SK-N-SH treated with all-trans-retinoic acid at 6 μM for 48 hours (cell line): ENCODE data around the gene GNAZ.

Experiments
- ATAC-seq: fragments of 200-7000 bp; cut with Tn5 transposase; 3 replicates; pipeline ENCODE4 v1.9.1; 2020; ENCODE audit warnings: mild to moderate bottlenecking, moderate library complexity
- ARNTL ChIP-seq: fragments of 450-650 bp; formaldehyde crosslinking; IDR thresholded peaks from 2 replicates; pipeline ENCODE4 v1.5.0; 2020; ENCODE audit warnings: low read depth, mild to moderate bottlenecking, moderate library complexity, borderline replicate concordance
- CSDC2 ChIP-seq: fragments of 250-450 bp; sonication (Bioruptor Pico); IDR thresholded peaks from 2 replicates; pipeline ENCODE4 v1.5.0; 2020; ENCODE audit warnings: mild to moderate bottlenecking, moderate library complexity
- ESRRG ChIP-seq: fragments of 250-450 bp; sonication (Bioruptor Pico); IDR thresholded peaks from 2 replicates; pipeline ENCODE4 v1.6.1; 2021; ENCODE audit warnings: mild to moderate bottlenecking
- GLIS3 ChIP-seq: fragments of 250-450 bp; sonication (Bioruptor Pico); IDR thresholded peaks from 2 replicates; pipeline ENCODE4 v1.5.0; 2020; ENCODE audit warnings: mild to moderate bottlenecking, moderate library complexity
- ISL1 ChIP-seq: fragments of 250-450 bp; sonication (Bioruptor Pico); IDR thresholded peaks from 2 replicates; pipeline ENCODE4 v2.1.2; 2022; ENCODE audit warnings: mild to moderate bottlenecking, moderate library complexity
- OSR1 ChIP-seq: fragments of 250-450 bp; sonication (Bioruptor Pico); IDR thresholded peaks from 2 replicates; pipeline ENCODE4 v1.8.0; 2022; ENCODE audit warnings: moderate library complexity, mild to moderate bottlenecking, inconsistent platforms
- PPARA ChIP-seq: fragments of 250-450 bp; sonication (Bioruptor Pico); IDR thresholded peaks from 2 replicates; pipeline ENCODE4 v1.5.0; 2020; ENCODE audit warnings: mild to moderate bottlenecking, borderline replicate concordance
- SNAI2 ChIP-seq: fragments of 250-450 bp; sonication (Bioruptor Pico); IDR thresholded peaks from 2 replicates; pipeline ENCODE4 v1.5.0; 2020; ENCODE audit warnings: mild to moderate bottlenecking, moderate library complexity
- TCF4 ChIP-seq: fragments of 250-450 bp; sonication (Bioruptor Pico); IDR thresholded peaks from 2 replicates; pipeline ENCODE4 v1.8.0; 2021; ENCODE audit warnings: mild to moderate bottlenecking, moderate library complexity, borderline replicate concordance
- TOX ChIP-seq: fragments of 250-450 bp; sonication (Bioruptor Pico); IDR thresholded peaks from 2 replicates; pipeline ENCODE4 v1.8.0; 2021; ENCODE audit warnings: mild to moderate bottlenecking, moderate library complexity, borderline replicate concordance
- ZC3H10 ChIP-seq: fragments of 250-450 bp; sonication (Bioruptor Pico); IDR thresholded peaks from 2 replicates; pipeline ENCODE4 v1.5.1; 2021; ENCODE audit warnings: mild to moderate bottlenecking, moderate library complexity
- ZFP3 ChIP-seq: fragments of 250-450 bp; sonication (Bioruptor Pico); IDR thresholded peaks from 2 replicates; pipeline ENCODE4 v1.5.0; 2020; ENCODE audit warnings: mild to moderate bottlenecking, moderate library complexity
- ZFP30 ChIP-seq: fragments of 450-650 bp; formaldehyde crosslinking; IDR thresholded peaks from 2 replicates; pipeline ENCODE4 v1.5.0; 2022; ENCODE audit warnings: mild to moderate bottlenecking, moderate library complexity
- ZNF565 ChIP-seq: fragments of 450-650 bp; formaldehyde crosslinking; conservative IDR thresholded peaks from 2 replicates; pipeline ENCODE4 v1.5.0; 2020; ENCODE audit warnings: low read depth, mild to moderate bottlenecking, moderate library complexity
- ZNF70 ChIP-seq: fragments of 450-650 bp; formaldehyde crosslinking; IDR thresholded peaks from 2 replicates; pipeline ENCODE4 v1.5.0; 2020; ENCODE audit warnings: mild to moderate bottlenecking, moderate library complexity
- ZNF8 ChIP-seq: fragments of 450-650 bp; formaldehyde crosslinking; IDR thresholded peaks from 2 replicates; pipeline ENCODE4 v1.5.0; 2020; ENCODE audit warnings: mild to moderate bottlenecking, moderate library complexity
- TF ChIP-seq, protein P1 (sequence below): fragments of 250-450 bp; sonication (Bioruptor Pico); IDR thresholded peaks from 2 replicates; pipeline ENCODE4 v1.5.0; 2020; ENCODE audit warnings: mild to moderate bottlenecking, moderate library complexity
- TF ChIP-seq, protein P2 (sequence below): fragments of 250-450 bp; sonication (Bioruptor Pico); IDR thresholded peaks from 2 replicates; pipeline ENCODE4 v1.8.0; 2020; ENCODE audit warnings: mild to moderate bottlenecking, moderate library complexity, borderline replicate concordance
- TF ChIP-seq, protein P3 (sequence below): fragments of 250-450 bp; sonication (Bioruptor Pico); IDR thresholded peaks from 2 replicates; pipeline ENCODE4 v1.8.0; 2021; ENCODE audit warnings: low read depth, mild to moderate bottlenecking, moderate library complexity, borderline replicate concordance

GNAZ gene

DNA sequence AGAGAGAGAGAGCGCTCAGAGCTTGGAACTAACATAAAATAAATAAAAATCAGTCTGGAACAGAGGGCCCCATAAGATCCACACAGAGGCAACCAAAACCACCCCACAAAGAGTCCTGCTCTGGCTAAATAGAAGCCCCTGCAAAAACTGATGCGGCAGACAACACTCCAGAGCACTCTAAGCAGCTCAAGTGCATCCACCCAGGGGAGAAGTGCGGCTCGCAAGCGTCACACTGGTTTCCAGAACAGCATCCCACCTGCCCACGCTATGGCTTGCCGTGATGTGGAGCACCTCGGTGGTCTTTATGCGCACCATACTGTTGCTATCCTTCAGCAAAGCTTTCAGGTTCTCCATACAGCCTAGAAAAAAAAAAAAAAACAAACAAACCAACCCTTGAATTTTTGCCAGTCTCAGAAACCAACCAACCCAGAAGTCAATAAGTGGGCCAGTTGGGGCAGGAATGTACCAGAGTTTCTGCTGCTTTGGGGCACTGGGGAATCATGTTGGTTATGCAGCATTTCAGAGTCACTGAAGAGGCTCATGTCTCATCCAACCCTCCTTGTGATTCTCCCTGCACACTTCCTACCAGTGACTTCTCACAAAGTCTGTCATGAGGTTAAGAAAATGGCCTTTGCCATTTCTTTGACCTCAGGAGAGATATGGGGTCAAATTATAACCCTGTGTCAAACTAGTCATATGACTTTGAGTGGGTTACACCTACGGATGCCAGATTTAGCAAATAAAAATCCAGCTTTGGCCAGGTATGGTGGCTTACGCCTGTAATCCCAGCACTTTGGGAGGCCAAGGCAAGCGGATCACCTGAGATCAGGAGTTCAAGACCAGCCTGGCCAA lies 68.5 kb downstream of the GNAZ start:
- no peak for TF ChIP-seq TOX
- 0 out of 2 replicates have a peak, but pooled peaks have one; percentile 26 for TF ChIP-seq PPARA (CRISPR knock-in tag)
- ATAC-seq: no peak

DNA sequence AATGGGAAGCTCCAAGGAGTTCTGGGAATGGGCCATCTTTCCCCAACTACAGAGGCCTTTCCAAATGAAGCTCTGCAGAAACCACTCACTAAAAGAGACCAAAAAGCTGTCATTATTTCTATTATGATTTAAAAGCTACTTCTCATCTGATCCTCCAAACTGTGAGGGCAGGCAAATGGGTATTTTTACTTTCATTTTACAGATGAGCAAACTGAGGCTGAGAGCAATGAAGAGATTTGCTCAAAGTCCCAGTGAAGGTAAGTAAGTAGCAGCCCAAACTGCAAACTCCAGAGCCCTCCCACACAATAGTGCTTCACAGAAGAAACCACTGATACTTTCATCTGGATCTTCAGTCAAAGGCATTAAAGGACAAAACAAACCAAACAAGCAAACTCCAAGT lies 70.1 kb downstream of the GNAZ start:
- TF ChIP-seq ZNF565 (CRISPR knock-in tag) (no peak), ZC3H10 (no peak)
- TF ChIP-seq, protein P1, sequence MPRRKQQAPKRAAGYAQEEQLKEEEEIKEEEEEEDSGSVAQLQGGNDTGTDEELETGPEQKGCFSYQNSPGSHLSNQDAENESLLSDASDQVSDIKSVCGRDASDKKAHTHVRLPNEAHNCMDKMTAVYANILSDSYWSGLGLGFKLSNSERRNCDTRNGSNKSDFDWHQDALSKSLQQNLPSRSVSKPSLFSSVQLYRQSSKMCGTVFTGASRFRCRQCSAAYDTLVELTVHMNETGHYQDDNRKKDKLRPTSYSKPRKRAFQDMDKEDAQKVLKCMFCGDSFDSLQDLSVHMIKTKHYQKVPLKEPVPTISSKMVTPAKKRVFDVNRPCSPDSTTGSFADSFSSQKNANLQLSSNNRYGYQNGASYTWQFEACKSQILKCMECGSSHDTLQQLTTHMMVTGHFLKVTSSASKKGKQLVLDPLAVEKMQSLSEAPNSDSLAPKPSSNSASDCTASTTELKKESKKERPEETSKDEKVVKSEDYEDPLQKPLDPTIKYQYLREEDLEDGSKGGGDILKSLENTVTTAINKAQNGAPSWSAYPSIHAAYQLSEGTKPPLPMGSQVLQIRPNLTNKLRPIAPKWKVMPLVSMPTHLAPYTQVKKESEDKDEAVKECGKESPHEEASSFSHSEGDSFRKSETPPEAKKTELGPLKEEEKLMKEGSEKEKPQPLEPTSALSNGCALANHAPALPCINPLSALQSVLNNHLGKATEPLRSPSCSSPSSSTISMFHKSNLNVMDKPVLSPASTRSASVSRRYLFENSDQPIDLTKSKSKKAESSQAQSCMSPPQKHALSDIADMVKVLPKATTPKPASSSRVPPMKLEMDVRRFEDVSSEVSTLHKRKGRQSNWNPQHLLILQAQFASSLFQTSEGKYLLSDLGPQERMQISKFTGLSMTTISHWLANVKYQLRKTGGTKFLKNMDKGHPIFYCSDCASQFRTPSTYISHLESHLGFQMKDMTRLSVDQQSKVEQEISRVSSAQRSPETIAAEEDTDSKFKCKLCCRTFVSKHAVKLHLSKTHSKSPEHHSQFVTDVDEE (CRISPR knock-in tag): no peak

DNA sequence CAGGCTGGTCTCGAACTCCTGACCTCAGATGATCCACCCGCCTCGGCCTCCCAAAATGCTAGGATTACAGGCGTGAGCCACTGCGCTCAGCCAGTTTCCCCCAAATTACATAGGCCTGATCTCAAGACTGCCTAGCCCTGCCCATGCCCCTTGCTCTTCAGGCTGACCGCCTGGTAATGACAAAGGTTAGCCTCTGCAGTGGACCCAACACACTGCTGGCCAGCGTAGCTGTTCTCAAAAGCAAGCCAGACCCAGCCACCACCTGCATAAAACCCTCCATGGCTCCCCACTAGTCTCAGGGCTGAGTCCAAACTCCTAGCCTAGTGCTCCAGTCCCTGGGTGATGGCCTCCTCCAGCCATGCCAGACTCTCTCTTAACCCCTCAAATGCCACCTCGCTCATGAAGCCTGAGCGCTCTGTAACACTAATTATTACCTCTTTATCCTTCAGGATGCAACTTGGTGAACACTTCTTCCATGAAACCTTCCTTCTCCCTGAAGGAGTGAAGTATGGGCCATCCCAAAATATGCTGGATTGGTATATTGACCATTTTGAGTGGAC lies 72.3 kb downstream of the GNAZ start:
- TF ChIP-seq, protein P2, sequence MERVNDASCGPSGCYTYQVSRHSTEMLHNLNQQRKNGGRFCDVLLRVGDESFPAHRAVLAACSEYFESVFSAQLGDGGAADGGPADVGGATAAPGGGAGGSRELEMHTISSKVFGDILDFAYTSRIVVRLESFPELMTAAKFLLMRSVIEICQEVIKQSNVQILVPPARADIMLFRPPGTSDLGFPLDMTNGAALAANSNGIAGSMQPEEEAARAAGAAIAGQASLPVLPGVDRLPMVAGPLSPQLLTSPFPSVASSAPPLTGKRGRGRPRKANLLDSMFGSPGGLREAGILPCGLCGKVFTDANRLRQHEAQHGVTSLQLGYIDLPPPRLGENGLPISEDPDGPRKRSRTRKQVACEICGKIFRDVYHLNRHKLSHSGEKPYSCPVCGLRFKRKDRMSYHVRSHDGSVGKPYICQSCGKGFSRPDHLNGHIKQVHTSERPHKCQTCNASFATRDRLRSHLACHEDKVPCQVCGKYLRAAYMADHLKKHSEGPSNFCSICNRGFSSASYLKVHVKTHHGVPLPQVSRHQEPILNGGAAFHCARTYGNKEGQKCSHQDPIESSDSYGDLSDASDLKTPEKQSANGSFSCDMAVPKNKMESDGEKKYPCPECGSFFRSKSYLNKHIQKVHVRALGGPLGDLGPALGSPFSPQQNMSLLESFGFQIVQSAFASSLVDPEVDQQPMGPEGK (CRISPR knock-in tag): no peak
- TF ChIP-seq ZC3H10 (no peak), ISL1 (CRISPR knock-in tag) (no peak), ZNF8 (no peak), TOX (no peak)
- TF ChIP-seq, protein P3, sequence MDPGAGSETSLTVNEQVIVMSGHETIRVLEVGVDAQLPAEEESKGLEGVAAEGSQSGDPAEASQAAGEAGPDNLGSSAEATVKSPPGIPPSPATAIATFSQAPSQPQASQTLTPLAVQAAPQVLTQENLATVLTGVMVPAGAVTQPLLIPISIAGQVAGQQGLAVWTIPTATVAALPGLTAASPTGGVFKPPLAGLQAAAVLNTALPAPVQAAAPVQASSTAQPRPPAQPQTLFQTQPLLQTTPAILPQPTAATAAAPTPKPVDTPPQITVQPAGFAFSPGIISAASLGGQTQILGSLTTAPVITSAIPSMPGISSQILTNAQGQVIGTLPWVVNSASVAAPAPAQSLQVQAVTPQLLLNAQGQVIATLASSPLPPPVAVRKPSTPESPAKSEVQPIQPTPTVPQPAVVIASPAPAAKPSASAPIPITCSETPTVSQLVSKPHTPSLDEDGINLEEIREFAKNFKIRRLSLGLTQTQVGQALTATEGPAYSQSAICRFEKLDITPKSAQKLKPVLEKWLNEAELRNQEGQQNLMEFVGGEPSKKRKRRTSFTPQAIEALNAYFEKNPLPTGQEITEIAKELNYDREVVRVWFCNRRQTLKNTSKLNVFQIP (CRISPR knock-in tag): no peak
- ATAC-seq: no peak

More for the DNA sequence above, 70.1 kb downstream of the GNAZ start:
- no peak for ATAC-seq

DNA sequence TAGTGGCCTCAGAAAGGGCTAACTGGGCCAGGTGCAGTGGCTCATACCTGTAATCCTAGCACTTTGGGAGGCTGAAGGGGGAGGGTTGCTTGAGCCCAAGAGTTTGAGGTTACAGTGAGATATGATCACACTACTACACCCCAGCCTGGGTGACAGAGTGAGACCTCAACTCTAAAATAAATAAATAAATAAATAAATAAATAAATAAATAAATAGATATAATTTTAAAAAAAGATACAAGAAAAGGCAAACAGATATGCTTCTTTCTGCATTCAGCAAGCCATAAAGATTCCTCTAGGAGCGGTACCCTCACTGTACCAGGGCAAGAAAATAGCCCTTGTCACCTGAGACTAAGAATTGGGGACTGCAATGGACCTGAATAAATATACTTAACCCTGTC lies 72.8 kb downstream of the GNAZ start:
- TF ChIP-seq CSDC2 (CRISPR knock-in tag) (no peak), ZNF8 (no peak), OSR1 (no peak), ZC3H10 (no peak), GLIS3 (CRISPR knock-in tag) (no peak), ZFP30 (CRISPR knock-in tag) (no peak), SNAI2 (no peak), ARNTL (no peak), ZFP3 (CRISPR knock-in tag) (no peak), TCF4 (CRISPR knock-in tag) (no peak), TOX (no peak), ZNF70 (CRISPR knock-in tag) (no peak), PPARA (CRISPR knock-in tag) (no peak), ESRRG (CRISPR knock-in tag) (no peak), ZNF565 (CRISPR knock-in tag) (no peak)
- TF ChIP-seq, protein P1 (CRISPR knock-in tag): no peak
- ATAC-seq: no peak
